Measurements from ENCODE around the gene WDTC1. TPM values are rescaled to one million over a fixed set of nuclear protein-coding genes. Genes with fewer than 3 reads are reported as not detected.
A peak's percentile ranks its signal among the peaks of the same experiment; 100 is the strongest.

The WDTC1 gene
- total and polyA plus RNA-seq, 9 of the 15 experiments (the other 6 are each of a cell fraction or from before 2014, with no cell fraction given), result 0.18 to 32.3 (median 8.8) TPM

- TF ChIP-seq, protein P1, sequence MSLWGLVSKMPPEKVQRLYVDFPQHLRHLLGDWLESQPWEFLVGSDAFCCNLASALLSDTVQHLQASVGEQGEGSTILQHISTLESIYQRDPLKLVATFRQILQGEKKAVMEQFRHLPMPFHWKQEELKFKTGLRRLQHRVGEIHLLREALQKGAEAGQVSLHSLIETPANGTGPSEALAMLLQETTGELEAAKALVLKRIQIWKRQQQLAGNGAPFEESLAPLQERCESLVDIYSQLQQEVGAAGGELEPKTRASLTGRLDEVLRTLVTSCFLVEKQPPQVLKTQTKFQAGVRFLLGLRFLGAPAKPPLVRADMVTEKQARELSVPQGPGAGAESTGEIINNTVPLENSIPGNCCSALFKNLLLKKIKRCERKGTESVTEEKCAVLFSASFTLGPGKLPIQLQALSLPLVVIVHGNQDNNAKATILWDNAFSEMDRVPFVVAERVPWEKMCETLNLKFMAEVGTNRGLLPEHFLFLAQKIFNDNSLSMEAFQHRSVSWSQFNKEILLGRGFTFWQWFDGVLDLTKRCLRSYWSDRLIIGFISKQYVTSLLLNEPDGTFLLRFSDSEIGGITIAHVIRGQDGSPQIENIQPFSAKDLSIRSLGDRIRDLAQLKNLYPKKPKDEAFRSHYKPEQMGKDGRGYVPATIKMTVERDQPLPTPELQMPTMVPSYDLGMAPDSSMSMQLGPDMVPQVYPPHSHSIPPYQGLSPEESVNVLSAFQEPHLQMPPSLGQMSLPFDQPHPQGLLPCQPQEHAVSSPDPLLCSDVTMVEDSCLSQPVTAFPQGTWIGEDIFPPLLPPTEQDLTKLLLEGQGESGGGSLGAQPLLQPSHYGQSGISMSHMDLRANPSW (CRISPR knock-in tag; IDR thresholded peaks at IDR 0.05), result no peak
- TF ChIP-seq TBP (optimal IDR thresholded peaks at IDR 0.05; ENCODE audit: low read depth, low read length), result peak; percentile 2
- 0 out of 2 replicates have a peak, but pooled peaks have one; percentile 1 for TF ChIP-seq ATF7 (IDR thresholded peaks at IDR 0.05)
- TF ChIP-seq CREB1 (IDR thresholded peaks at IDR 0.05), result 0 out of 2 replicates have a peak, but pooled peaks have one; percentile 5
- TF ChIP-seq CREB1 (CRISPR knock-in tag; IDR thresholded peaks at IDR 0.05), result no peak
- TF ChIP-seq TCFL5 (CRISPR knock-in tag; conservative IDR thresholded peaks at IDR 0.05), result no peak
- TF ChIP-seq FOXA3 (CRISPR knock-in tag; conservative IDR thresholded peaks at IDR 0.05 in 1 of 2, IDR thresholded peaks at IDR 0.05 in 1 of 2), result 0 out of 4 replicates have a peak, but pooled peaks of 1 of the 2 experiments have one; percentile 11
These were observed 66.6 kb downstream of the WDTC1 start (continued) for GRCh38 chr1:27301052-27301422.

All from K562 (cell line).